Large intestine (tissue), 3 donors: ENCODE data around the gene SPNS2. TPM values are rescaled to one million over a fixed set of nuclear protein-coding genes. Genes with fewer than 3 reads are reported as not detected.

Experiments
- DNase-seq, 2 donors: peaks; one replicate each; pipeline versions ENCODE4 v3.0.0 to v3.0.0-alpha.2; 2013
- H3K27ac ChIP-seq: one replicate; pipeline ENCODE4 v1.5.1; 2013; ENCODE audit warnings: low read length
- H3K27me3 ChIP-seq: 2 replicates; pipeline ENCODE4 v1.6.1; 2013; ENCODE audit warnings: low read length; ENCODE audit not compliant: control insufficient read depth, insufficient read depth
- H3K36me3 ChIP-seq: 2 replicates; pipeline ENCODE4 v1.6.1; 2013; ENCODE audit warnings: low read length; ENCODE audit not compliant: control insufficient read depth, insufficient read depth
- H3K4me1 ChIP-seq: one replicate; pipeline ENCODE4 v1.6.1; 2013; ENCODE audit warnings: low read length; ENCODE audit not compliant: control insufficient read depth, insufficient read depth
- H3K4me3 ChIP-seq: one replicate; pipeline ENCODE4 v1.5.1; 2013; ENCODE audit warnings: low read length
- H3K9me3 ChIP-seq: one replicate; pipeline ENCODE4 v1.6.1; 2013; ENCODE audit warnings: mild to moderate bottlenecking, low read depth, low read length, moderate library complexity; ENCODE audit not compliant: control insufficient read depth
- WGBS: methylation state at CpG from one replicate; pipeline ENCODE4 v1.1.5; 2013; ENCODE audit warnings: low lambda C conversion rate; ENCODE audit not compliant: insufficient coverage; 5-methylcytosine and 5-hydroxymethylcytosine counted together
- polyA plus RNA-seq: library from polyadenylated mRNA; unstranded; fragments of 120-200 nt; gene quantifications from one replicate; pipeline ENCODE4 v1.2.1, GENCODE V29; 2013

The SPNS2 gene
- polyA plus RNA-seq, 1 donor: 13.3 TPM

DNA sequence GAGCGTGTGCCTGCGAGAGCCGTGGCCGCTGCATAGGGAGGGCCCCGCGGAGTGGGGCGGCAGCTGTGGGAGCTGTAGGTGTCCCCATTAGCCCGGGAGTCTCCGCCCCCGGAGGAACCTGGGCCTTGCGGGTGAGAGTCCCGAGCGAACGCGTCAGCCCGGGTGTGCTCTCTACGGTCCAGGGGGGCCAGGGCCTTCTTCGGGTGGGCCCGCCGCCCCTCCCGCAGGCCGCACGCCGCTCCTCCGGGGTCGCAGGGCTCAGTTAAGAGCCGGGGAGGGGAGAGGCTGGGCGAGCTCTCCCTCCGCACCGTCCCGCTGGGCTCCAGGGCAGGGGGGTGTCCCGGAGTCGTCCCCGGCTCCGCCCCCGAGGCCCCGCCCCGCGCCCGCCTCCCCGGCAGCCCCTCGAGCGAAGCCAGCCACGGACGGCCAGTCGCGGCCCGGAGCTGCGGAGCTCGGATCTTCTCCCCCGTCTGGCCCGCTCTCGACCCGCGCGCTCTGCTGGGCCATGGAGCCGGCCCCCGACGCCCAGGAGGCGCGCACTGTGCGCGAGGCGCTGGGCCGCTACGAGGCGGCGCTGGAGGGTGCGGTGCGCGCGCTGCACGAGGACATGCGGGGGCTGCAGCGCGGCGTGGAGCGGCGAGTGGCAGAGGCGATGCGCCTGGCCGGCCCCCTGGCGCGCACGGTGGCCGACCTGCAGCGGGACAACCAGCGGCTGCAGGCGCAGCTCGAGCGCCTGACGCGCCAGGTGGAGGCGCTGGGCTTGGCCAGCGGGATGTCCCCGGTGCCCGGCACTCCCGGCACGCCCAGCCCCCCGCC, 85.6 kb downstream of the SPNS2 start, which contains the start of gene SMTNL2:
TSS of gene SMTNL2 (plus strand) at position 429 of the 816 bp plus-strand sequence. CDS start at position 506, 77 bp downstream.
- Histone ChIP-seq H3K27me3 (peaks cover 7% of the 10 kb centered on the region), H3K27ac (peak within 1 kb of the TSS; percentile 86), H3K4me3 (peak within 1 kb of the TSS; percentile 89), H3K4me1 (peaks cover 50% of the 10 kb centered on the region), H3K9me3 (no peaks in the 10 kb centered on the region), H3K36me3 (no peaks in the 10 kb centered on the region)
- peak in 1 of 2 donors; percentile 82 for DNase-seq
- no CpG with 5 or more reads among the region's 100 CpGs for WGBS

DNA sequence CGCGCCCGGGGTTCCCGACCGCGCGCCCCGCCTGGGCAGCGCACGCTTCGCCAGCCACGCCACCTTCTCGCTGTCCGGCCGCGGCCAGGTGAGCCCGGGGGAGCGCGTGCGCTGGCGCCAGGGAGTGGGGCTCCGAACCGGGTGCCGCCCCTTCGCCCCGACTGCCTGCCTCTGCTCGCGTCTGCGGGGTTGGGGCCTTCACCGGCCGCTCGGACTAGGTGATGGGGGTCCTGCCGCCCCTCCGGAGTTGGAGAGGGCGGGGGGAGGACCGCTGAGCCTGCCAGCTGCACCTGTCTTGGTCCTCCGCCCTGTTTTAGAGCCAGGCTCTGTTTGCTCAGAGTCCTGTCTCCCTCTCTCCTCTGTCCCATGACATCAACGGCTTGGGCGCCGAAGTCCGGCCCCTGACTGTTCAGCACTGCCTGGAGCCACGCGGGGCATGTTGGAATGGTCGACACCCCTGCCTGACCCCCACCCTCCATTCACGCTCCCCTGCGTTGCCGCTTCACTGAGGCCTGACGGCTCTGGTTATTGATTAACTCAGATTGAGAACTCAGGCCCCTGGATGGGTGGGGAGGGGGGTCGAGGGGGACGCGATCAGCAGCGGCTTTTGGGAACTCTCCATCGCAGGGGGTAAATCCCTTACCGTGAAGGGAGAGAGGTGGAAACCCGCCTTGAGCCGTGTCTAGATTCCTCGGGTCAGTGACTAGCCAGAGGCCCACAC, 86.4 kb downstream of the SPNS2 start:
- Histone ChIP-seq H3K4me1 (peaks cover 50% of the 10 kb centered on the region), H3K36me3 (no peaks in the 10 kb centered on the region), H3K9me3 (no peaks in the 10 kb centered on the region), H3K4me3 (peak overlapping the region; percentile 89), H3K27ac (peak overlapping the region; percentile 75), H3K27me3 (peaks cover 7% of the 10 kb centered on the region)
- DNase-seq: peak in 1 of 2 donors; percentile 72
- no CpG with 5 or more reads among the region's 57 CpGs for WGBS

DNA sequence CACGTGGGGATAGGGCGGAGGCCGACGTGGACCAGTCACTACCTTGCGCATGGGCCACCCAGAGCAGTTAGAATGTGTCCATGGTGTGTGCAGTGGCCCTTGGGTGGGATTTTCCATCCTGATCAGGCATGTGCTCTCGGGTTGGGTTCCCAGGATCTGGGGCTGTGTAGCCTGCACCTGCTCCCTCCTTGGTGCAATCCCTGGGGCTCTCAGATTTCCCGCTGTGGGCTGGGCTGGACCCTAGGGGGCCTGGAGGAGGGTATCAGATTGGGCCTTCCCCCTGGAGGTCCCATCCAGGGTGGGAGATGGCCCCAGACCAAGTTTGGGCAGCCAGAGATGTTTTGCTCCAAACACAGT, 86.9 kb downstream of the SPNS2 start:
- Histone ChIP-seq H3K27me3 (peaks cover 7% of the 10 kb centered on the region), H3K27ac (peak overlapping the region; percentile 75), H3K4me3 (peak overlapping the region; percentile 89), H3K36me3 (no peaks in the 10 kb centered on the region), H3K9me3 (no peaks in the 10 kb centered on the region), H3K4me1 (peaks cover 50% of the 10 kb centered on the region)
- no CpG with 5 or more reads among the region's 7 CpGs for WGBS
- no peak for DNase-seq

DNA sequence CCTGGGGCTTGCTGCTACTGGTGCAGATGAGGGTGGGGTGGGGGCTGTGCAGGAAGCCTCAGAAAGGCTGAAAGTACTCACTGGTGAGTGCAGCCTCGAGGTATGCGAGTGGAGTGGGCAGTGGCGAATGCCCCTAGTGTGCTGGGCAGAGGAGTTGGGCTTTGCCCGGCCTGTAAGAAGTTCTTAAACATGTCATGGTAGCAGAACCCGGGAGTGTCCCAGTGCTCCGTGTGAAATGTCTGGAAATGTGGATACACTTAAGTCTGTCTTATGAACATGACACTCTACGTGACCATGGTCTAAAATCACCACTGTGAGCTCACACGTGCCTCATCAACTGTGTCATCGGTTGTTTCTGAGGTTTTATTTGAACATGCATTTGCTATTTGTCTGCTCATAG, 87.4 kb downstream of the SPNS2 start:
- H3K27ac ChIP-seq: peak overlapping the region; percentile 75
- no peaks in the 10 kb centered on the region for H3K9me3 ChIP-seq
- no peak for DNase-seq
- H3K4me1 ChIP-seq: peaks cover 50% of the 10 kb centered on the region
- WGBS: no CpG with 5 or more reads among the region's 9 CpGs
- H3K4me3 ChIP-seq: peak overlapping the region; percentile 89
- H3K27me3 ChIP-seq: peaks cover 7% of the 10 kb centered on the region
- H3K36me3 ChIP-seq: peaks cover 2% of the 10 kb centered on the region

DNA sequence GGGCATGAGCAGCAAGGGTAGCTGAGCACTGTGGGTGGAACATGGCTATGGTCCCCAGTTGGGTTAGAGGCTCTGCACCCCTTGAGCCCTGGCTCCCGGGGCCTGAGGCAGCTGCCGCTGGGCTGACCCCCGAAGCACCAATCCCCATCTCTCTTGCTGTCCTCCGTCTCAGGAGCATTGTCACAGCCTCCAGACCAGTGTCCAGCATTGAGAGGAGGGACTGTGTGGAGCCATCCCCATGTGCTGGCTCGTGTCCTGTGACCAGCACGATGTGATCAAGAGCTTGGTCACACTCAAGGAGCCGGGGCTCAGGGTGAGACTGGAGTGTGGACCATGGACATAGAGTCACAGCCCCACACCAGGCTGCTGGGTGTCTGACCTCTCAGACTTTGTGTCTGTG, 88.5 kb downstream of the SPNS2 start:
- no peaks in the 10 kb centered on the region for H3K9me3 ChIP-seq
- no peak overlapping the region for H3K4me3 ChIP-seq
- H3K27ac ChIP-seq: peak overlapping the region; percentile 56
- peaks cover 2% of the 10 kb centered on the region for H3K36me3 ChIP-seq
- peaks cover 7% of the 10 kb centered on the region for H3K27me3 ChIP-seq
- WGBS: no CpG with 5 or more reads among the region's 7 CpGs
- DNase-seq: no peak
- H3K4me1 ChIP-seq: peaks cover 50% of the 10 kb centered on the region

DNA sequence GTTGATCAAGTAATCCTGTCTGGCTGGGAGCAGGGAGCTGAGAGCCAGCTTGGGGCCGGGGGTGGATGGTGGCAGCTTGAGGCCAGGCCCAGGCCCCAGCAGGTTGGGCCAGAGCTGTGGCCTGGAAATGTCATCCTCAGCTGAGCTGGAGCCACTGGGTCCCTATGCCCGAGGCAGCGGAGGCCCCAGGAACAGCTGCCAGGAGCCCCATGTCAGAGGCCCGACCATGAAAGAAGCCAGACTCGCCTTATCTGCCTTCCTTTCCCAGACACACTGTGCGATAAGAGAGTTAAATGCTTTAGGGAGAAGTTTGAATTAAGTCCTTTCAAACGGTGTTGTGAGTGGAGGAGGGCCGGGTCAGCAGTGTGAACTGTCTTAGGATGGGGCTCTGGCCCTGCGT, 89.1 kb downstream of the SPNS2 start:
- Histone ChIP-seq H3K4me1 (peaks cover 50% of the 10 kb centered on the region), H3K27ac (peak overlapping the region; percentile 56), H3K27me3 (peaks cover 7% of the 10 kb centered on the region), H3K36me3 (peaks cover 8% of the 10 kb centered on the region), H3K9me3 (no peaks in the 10 kb centered on the region), H3K4me3 (no peak overlapping the region)
- DNase-seq: peak in 1 of 2 donors; percentile 57
- WGBS: no CpG with 5 or more reads among the region's 9 CpGs

DNA sequence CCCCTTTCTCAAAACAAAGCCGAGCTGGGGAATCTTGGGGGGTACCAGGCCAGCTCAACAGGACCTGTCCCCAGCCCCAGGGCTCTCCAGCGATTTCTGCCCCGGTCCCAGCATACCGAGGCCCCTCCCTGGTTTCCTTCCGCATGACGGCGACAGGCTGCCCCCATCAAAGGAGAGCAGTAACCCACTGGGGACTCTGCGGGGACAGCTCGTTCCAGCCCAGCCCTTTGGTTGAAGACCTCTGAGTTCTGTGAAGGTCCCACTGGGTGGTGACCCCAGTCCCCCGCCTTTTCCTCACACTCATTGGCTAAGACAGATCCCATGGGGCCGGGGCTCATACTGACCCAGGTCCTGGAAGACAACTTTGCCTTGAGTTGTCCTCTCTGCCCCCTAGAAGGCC, 89.7 kb downstream of the SPNS2 start:
- Histone ChIP-seq H3K27me3 (peaks cover 5% of the 10 kb centered on the region), H3K36me3 (peaks cover 11% of the 10 kb centered on the region), H3K4me1 (peaks cover 45% of the 10 kb centered on the region), H3K9me3 (no peaks in the 10 kb centered on the region), H3K27ac (no peak overlapping the region), H3K4me3 (no peak overlapping the region)
- WGBS: no CpG with 5 or more reads among the region's 11 CpGs
- DNase-seq: no peak

Other genes with a start within 250 kb of the SPNS2 start
- gene ANKFY1, start 234.9 kb upstream of the SPNS2 start, polyA plus RNA-seq: 38.7 TPM
- gene UBE2G1, start 132.2 kb upstream of the SPNS2 start, polyA plus RNA-seq: 45.7 TPM
- 9.2 TPM for gene SPNS3, start 64.9 kb upstream of the SPNS2 start, polyA plus RNA-seq
- 46.0 TPM for gene MYBBP1A, start 56.5 kb downstream of the SPNS2 start, polyA plus RNA-seq
- gene GGT6, start 61.7 kb downstream of the SPNS2 start, polyA plus RNA-seq: 2.7 TPM
- 10.1 TPM for gene SMTNL2, start 85.6 kb downstream of the SPNS2 start, polyA plus RNA-seq
- gene ALOX15, start 142.8 kb downstream of the SPNS2 start, polyA plus RNA-seq: 2.2 TPM
- 50.9 TPM for gene PELP1, start 205.3 kb downstream of the SPNS2 start, polyA plus RNA-seq
- gene ARRB2, start 211.8 kb downstream of the SPNS2 start, polyA plus RNA-seq: 96.7 TPM
- gene MED11, start 232.5 kb downstream of the SPNS2 start, polyA plus RNA-seq: 33.0 TPM
- 5.1 TPM for gene ZMYND15, start 241.0 kb downstream of the SPNS2 start, polyA plus RNA-seq
- gene CXCL16, start 241.0 kb downstream of the SPNS2 start, polyA plus RNA-seq: 62.1 TPM